GM23338 (cell line): ENCODE results near the gene SFXN5. TPM values are rescaled to one million over a fixed set of nuclear protein-coding genes. Genes with fewer than 3 reads are reported as not detected.

ENCODE experiments used
- ATAC-seq: fragments of 200-7000 bp; cut with Tn5 transposase; 3 replicates; pipeline ENCODE4 v1.9.1; 2020
- DNase-seq: peaks from one replicate; pipeline ENCODE4 v3.0.0-alpha.2; 2015; ENCODE audit warnings: low spot score
- H2AFZ ChIP-seq: fragments of 200-600 bp; sonication (generic); 2 replicates; pipeline ENCODE4 v1.8.0; 2016; ENCODE audit warnings: antibody characterized with exemption, mild to moderate bottlenecking, moderate library complexity
- H3F3A ChIP-seq: fragments of 200-600 bp; sonication (generic); replicated peaks from 2 replicates; pipeline ENCODE4 v1.8.0; 2017; ENCODE audit warnings: antibody characterized with exemption, mixed run types, low read depth
- H3K27ac ChIP-seq: fragments of 200-600 bp; sonication (generic); 2 replicates; pipeline ENCODE4 v1.6.1; 2016; ENCODE audit warnings: low read depth
- H3K27me3 ChIP-seq: fragments of 200-600 bp; sonication (generic); 2 replicates; pipeline ENCODE4 v1.8.0; 2016; ENCODE audit warnings: mild to moderate bottlenecking, mixed run types, moderate library complexity; ENCODE audit not compliant: insufficient read depth
- H3K36me3 ChIP-seq: fragments of 200-600 bp; sonication (generic); 2 replicates; pipeline ENCODE4 v1.8.0; 2016; ENCODE audit warnings: mild to moderate bottlenecking; ENCODE audit not compliant: insufficient read depth
- H3K4me1 ChIP-seq: fragments of 200-600 bp; sonication (generic); 2 replicates; pipeline ENCODE4 v1.8.0; 2016; ENCODE audit warnings: mild to moderate bottlenecking, moderate library complexity; ENCODE audit not compliant: insufficient read depth
- H3K4me2 ChIP-seq: fragments of 200-600 bp; sonication (generic); 2 replicates; pipeline ENCODE4 v1.7.1; 2017; ENCODE audit warnings: mixed run types
- H3K4me3 ChIP-seq: fragments of 200-600 bp; sonication (generic); 2 replicates; pipeline ENCODE4 v1.6.1; 2016; ENCODE audit warnings: mixed run types
- H3K79me2 ChIP-seq: fragments of 200-600 bp; sonication (generic); replicated peaks from 2 replicates; pipeline ENCODE4 v1.8.0; 2017; ENCODE audit warnings: mild to moderate bottlenecking; ENCODE audit not compliant: insufficient read depth
- H3K9me2 ChIP-seq: fragments of 200-600 bp; sonication (generic); 2 replicates; pipeline ENCODE4 v1.8.0; 2017; ENCODE audit not compliant: insufficient read depth
- H4K20me1 ChIP-seq: fragments of 200-600 bp; sonication (generic); replicated peaks from 2 replicates; pipeline ENCODE4 v1.8.0; 2017; ENCODE audit warnings: mild to moderate bottlenecking; ENCODE audit not compliant: insufficient read depth
- H3K27ac Mint-ChIP-seq: 2 replicates; pipeline ENCODE4 v1.8.0; 2020; ENCODE audit warnings: inconsistent platforms, mild to moderate bottlenecking, moderate library complexity, mixed read lengths
- H3K27me3 Mint-ChIP-seq: 3 replicates; pipeline ENCODE4 v1.8.0; 2022; ENCODE audit warnings: low read depth, mild to moderate bottlenecking, moderate library complexity, mixed read lengths, inconsistent platforms; ENCODE audit not compliant: insufficient read depth, poor library complexity
- H3K36me3 Mint-ChIP-seq: 3 replicates; pipeline ENCODE4 v1.8.0; 2021; ENCODE audit warnings: low read depth, mild to moderate bottlenecking, inconsistent platforms, moderate library complexity, mixed read lengths
- H3K4me1 Mint-ChIP-seq: 3 replicates; pipeline ENCODE4 v1.8.0; 2020; ENCODE audit warnings: mild to moderate bottlenecking, inconsistent platforms, mixed read lengths
- H3K4me3 Mint-ChIP-seq: 3 replicates; pipeline ENCODE4 v1.8.0; 2021; ENCODE audit warnings: moderate library complexity, mild to moderate bottlenecking, inconsistent platforms, mixed read lengths
- H3K9me3 Mint-ChIP-seq: 3 replicates; pipeline ENCODE4 v1.8.0; 2020; ENCODE audit warnings: moderate library complexity, mild to moderate bottlenecking, inconsistent platforms, mixed read lengths
- EZH2 ChIP-seq: fragments of 200-600 bp; sonication (generic); IDR thresholded peaks from one replicate; pipeline ENCODE4 v1.8.0; 2017; ENCODE audit warnings: antibody characterized with exemption, mild to moderate bottlenecking, low read depth; ENCODE audit not compliant: unreplicated experiment
- REST ChIP-seq: IDR thresholded peaks from one replicate; pipeline ENCODE4 v1.6.1; 2018; ENCODE audit warnings: antibody characterized with exemption; ENCODE audit not compliant: unreplicated experiment
- STAT1 ChIP-seq: IDR thresholded peaks from one replicate; pipeline ENCODE4 v1.6.1; 2016; ENCODE audit warnings: antibody characterized with exemption; ENCODE audit not compliant: unreplicated experiment
- ZNF114 ChIP-seq: fragments of 250-450 bp; sonication (Bioruptor Pico); IDR thresholded peaks from 2 replicates; pipeline ENCODE4 v1.5.0; 2020; ENCODE audit warnings: mild to moderate bottlenecking, moderate library complexity
- ZNF462 ChIP-seq: fragments of 250-450 bp; sonication (Bioruptor Pico); IDR thresholded peaks from 2 replicates; pipeline ENCODE4 v1.5.0; 2020; ENCODE audit warnings: mild to moderate bottlenecking, moderate library complexity
- polyA plus RNA-seq: library from polyadenylated mRNA; unstranded; fragments of >200 nt; fragmentation: Nextera tagmentation; extraction: Ambion mirVana; gene quantifications from 2 replicates; pipeline ENCODE4 v1.2.1, GENCODE V29; 2016
- total RNA-seq: library from RNA; depleted of rRNA; stranded (reverse); fragments of >200 nt; shearing (Covaris generic); gene quantifications from 2 replicates; pipeline ENCODE4 v1.2.3, GENCODE V29; 2014

The SFXN5 gene
- total and polyA plus RNA-seq, 2 experiments from 2014 or later: 23.6 to 25.8 TPM

GRCh38 chr2:73000808-73001570, 70.5 kb downstream of the SFXN5 start (continued):
- TF ChIP-seq ZNF462 (no peak), STAT1 (no peak), ZNF114 (no peak), EZH2 (no peak)

- no peak for ATAC-seq
- Histone ChIP-seq H3F3A (no peaks in the 10 kb centered on the region), H3K4me2 (no peak overlapping the region), H3K4me1 (no peaks in the 10 kb centered on the region), H3K9me2 (no peaks in the 10 kb centered on the region), H4K20me1 (no peaks in the 10 kb centered on the region; the same call in 1 of the 2 replicates), H3K4me3 (no peak overlapping the region), H3K27me3 (no peaks in the 10 kb centered on the region), H3K36me3 (no peaks in the 10 kb centered on the region), H3K27ac (no peak overlapping the region), H3K79me2 (no peaks in the 10 kb centered on the region), H2AFZ (no peak overlapping the region)
- H3K27ac Mint-ChIP-seq: no peak overlapping the region
- no peak overlapping the region for H3K4me3 Mint-ChIP-seq
- no peaks in the 10 kb centered on the region for H3K9me3 Mint-ChIP-seq
- DNase-seq: no peak
- peaks cover 8% of the 10 kb centered on the region for H3K27me3 Mint-ChIP-seq
- H3K4me1 Mint-ChIP-seq: peaks cover 8% of the 10 kb centered on the region; the same call in 2 of the 3 replicates
- peaks cover 4% of the 10 kb centered on the region; the same call in 2 of the 3 replicates for H3K36me3 Mint-ChIP-seq
- no peak for TF ChIP-seq REST
Measured at GRCh38 chr2:72999729-73000725, 71.5 kb downstream of the SFXN5 start.
